ENCODE results near the gene AGAP1. TPM values are rescaled to one million over a fixed set of nuclear protein-coding genes. Genes with fewer than 3 reads are reported as not detected.

Gene AGAP1
- total RNA-seq, 2 experiments from 2014 or later: 2.4 to 4.5 TPM

DNA sequence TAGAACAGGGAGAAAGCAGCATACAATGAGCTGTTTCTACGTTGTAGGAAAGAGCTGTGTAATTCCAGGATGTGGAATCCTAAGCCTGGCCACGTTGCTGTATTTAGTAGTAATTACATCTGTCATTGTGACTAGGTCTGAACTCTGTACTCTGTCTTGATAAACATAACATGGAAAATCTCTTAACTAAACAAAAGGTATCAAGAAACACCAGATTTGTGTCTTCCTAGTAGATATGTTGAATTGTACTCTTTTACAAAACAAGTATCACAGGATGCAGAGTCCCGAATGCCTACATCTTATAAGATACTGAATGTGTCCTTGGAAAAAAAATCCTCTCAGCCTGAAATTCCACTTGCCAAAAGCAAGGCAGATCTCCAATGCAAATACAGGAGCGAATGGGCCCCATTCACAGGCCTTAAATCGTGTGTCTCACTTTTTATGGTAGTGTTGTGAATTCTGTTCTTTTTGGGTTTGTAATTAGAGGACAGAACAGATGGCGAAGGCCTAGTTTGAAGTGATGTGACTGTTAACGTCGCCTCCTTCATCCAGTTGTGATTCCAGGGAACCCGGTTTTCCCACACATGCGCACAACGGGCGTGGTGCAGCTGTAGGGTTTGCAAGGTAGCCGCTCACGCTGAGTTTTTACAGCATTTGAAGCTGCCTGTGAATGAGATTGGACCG, 427.8 kb downstream of the AGAP1 start:
- POLR2A ChIA-PET: no interaction called here
- no peak overlapping the region for H3K4me3 Mint-ChIP-seq
- DNase-seq (no peak), ATAC-seq (ENCODE audit: low read depth) (no peak)
- H3K27ac Mint-ChIP-seq: no peak overlapping the region
- no peaks in the 10 kb centered on the region for H3K36me3 Mint-ChIP-seq
- H3K9me3 Mint-ChIP-seq: peaks cover 2% of the 10 kb centered on the region
- peaks cover 2% of the 10 kb centered on the region for H3K27me3 Mint-ChIP-seq
- H3K4me1 Mint-ChIP-seq: no peaks in the 10 kb centered on the region

GRCh38 chr2:235922839-235923238, 429.0 kb downstream of the AGAP1 start:
- H3K4me1 Mint-ChIP-seq: no peaks in the 10 kb centered on the region
- no peak overlapping the region for H3K4me3 Mint-ChIP-seq
- H3K36me3 Mint-ChIP-seq: no peaks in the 10 kb centered on the region
- no peak for ATAC-seq (ENCODE audit: low read depth)
- peaks cover 2% of the 10 kb centered on the region for H3K9me3 Mint-ChIP-seq
- peaks cover 2% of the 10 kb centered on the region for H3K27me3 Mint-ChIP-seq
- H3K27ac Mint-ChIP-seq: no peak overlapping the region
- DNase-seq: no peak
- POLR2A ChIA-PET: no interaction called here

DNA sequence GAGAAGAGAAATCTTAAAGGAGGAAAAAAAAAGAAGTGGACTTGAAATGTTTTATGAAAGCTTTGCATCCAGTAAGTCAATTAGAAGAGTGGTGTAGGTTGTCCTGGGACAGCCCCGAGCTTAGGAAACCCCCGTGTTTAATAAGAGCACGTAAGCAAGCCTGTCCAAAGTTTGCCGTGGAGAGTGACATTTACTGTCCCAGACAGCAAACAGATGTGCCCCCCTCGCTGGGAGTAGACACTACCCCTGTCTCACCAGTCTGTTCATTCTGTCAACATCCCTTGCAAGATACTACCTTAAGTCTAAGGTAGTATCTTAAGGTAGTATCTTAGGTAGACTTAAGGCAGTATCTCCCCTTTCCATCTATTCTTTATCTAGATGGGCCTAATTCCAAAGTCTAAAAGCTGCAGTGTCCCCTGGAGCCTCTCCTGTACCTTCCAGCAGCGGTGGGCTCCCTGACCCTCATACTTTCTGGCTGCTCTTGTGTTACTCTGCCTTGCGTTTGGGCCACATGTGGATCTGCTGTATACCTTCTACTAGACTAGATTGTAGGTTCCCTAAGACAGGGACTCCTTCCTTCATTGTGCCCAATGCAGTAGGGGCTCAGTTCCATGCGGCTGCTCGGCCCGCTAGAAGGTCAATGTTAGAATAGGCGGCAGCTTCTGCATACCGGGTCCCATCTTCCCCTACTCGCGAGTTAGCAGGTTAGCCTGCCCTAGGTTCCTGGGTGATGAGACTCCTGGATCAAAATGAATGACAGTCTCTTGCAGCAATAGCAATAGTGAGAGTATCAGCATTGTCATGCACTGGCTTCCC, 430.2 kb downstream of the AGAP1 start:
- Mint-ChIP-seq H3K36me3 (no peaks in the 10 kb centered on the region), H3K27me3 (peaks cover 2% of the 10 kb centered on the region), H3K9me3 (peaks cover 2% of the 10 kb centered on the region), H3K27ac (no peak overlapping the region), H3K4me1 (no peaks in the 10 kb centered on the region), H3K4me3 (no peak overlapping the region)
- POLR2A ChIA-PET: no interaction called here
- DNase-seq (no peak), ATAC-seq (ENCODE audit: low read depth) (no peak)

GRCh38 chr2:235924675-235925063, 430.8 kb downstream of the AGAP1 start:
- H3K27me3 Mint-ChIP-seq: peaks cover 2% of the 10 kb centered on the region
- H3K36me3 Mint-ChIP-seq: no peaks in the 10 kb centered on the region
- POLR2A ChIA-PET: no interaction called here
- peaks cover 2% of the 10 kb centered on the region for H3K9me3 Mint-ChIP-seq
- no peak overlapping the region for H3K27ac Mint-ChIP-seq
- no peak overlapping the region for H3K4me3 Mint-ChIP-seq
- no peak for DNase-seq
- H3K4me1 Mint-ChIP-seq: no peaks in the 10 kb centered on the region
- ATAC-seq (ENCODE audit: low read depth): no peak

DNA sequence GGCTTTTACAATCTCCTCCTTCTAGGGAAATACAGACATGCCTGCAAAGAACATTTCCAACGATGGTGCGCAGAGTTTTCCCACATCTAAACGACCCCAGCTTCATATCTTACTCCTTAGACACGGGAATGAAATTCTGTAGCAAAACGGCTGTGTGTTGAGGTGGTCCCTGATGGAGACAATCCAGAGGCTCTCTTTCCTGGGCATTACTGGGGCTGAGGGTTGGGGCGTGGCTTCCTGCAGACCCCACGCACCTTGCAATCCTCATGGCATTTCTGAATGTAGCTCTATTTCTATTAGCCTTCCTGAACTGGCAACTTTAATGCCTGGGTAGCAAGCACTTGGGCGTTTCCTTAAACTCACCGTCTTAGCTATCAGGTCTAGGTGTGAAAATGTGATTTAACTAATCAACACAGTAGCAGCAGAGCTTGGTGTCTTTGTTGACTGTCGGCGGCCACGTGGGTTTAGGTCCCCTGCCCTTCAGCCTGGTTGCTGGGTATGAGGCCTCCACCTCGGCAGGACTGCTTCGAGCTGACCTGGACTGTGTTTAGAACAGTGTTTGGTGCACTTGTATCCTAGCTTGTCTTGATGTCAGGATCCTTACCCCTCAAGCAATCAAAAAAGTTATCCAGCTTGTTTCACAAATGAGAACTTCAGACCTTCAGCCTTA, 431.5 kb downstream of the AGAP1 start:
- POLR2A ChIA-PET: no interaction called here
- H3K27me3 Mint-ChIP-seq: peaks cover 2% of the 10 kb centered on the region
- H3K36me3 Mint-ChIP-seq: no peaks in the 10 kb centered on the region
- no peak for DNase-seq
- no peak for ATAC-seq (ENCODE audit: low read depth)
- H3K4me3 Mint-ChIP-seq: no peak overlapping the region
- no peak overlapping the region for H3K27ac Mint-ChIP-seq
- peaks cover 1% of the 10 kb centered on the region for H3K9me3 Mint-ChIP-seq
- H3K4me1 Mint-ChIP-seq: no peaks in the 10 kb centered on the region

DNA sequence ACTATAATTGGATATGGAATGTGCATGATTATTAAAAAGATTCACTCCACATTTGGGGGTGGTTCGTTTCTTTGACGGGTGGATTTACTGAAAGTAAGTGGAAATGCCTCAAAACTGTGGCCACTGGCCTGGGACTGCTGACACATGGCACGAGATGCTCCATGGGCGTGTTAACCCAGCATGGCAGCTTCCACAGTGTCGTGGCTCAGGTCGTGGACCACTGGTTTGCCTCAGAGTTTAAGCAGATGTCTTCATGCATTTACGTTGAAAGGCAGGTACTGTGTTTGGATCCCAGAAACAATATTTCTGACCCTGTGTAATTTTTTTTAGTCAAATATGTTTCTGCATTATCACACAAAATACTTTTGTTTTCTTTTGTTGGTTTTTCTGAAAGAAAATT, 432.4 kb downstream of the AGAP1 start:
- Mint-ChIP-seq H3K4me3 (no peak overlapping the region), H3K9me3 (no peaks in the 10 kb centered on the region), H3K4me1 (no peaks in the 10 kb centered on the region), H3K27me3 (peaks cover 2% of the 10 kb centered on the region), H3K27ac (no peak overlapping the region), H3K36me3 (no peaks in the 10 kb centered on the region)
- ATAC-seq (ENCODE audit: low read depth) (no peak), DNase-seq (no peak)
- POLR2A ChIA-PET: no interaction called here

- DNase-seq (no peak), ATAC-seq (ENCODE audit: low read depth) (no peak)
- no peak overlapping the region for H3K27ac Mint-ChIP-seq
- no peaks in the 10 kb centered on the region for H3K27me3 Mint-ChIP-seq
- no peaks in the 10 kb centered on the region for H3K9me3 Mint-ChIP-seq
- H3K36me3 Mint-ChIP-seq: no peaks in the 10 kb centered on the region
- H3K4me1 Mint-ChIP-seq: no peaks in the 10 kb centered on the region
- POLR2A ChIA-PET: no interaction called here
- H3K4me3 Mint-ChIP-seq: no peak overlapping the region
Observed at GRCh38 chr2:235928751-235929370, 435.0 kb downstream of the AGAP1 start.

DNA sequence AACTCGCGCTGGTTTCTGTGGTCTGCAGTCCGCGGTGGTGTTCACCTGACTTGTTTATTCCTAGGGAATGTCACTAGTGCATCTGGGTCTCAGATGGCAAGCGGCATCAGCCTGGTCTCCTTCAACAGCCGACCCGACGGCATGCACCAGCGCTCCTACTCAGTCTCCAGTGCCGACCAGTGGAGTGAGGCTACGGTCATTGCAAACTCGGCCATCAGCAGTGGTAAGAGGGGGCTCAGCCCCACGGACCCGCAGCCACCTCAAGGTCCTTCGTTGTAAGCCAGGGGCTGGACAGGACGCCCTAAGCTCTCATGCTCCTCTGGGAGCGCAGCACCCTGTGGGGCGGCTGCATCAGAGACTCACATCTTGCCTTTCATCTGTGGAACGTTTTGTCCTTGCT, 436.9 kb downstream of the AGAP1 start:
- ATAC-seq (ENCODE audit: low read depth) (no peak), DNase-seq (no peak)
- Mint-ChIP-seq H3K9me3 (no peaks in the 10 kb centered on the region), H3K4me1 (no peaks in the 10 kb centered on the region), H3K27me3 (no peaks in the 10 kb centered on the region), H3K4me3 (no peak overlapping the region), H3K36me3 (no peaks in the 10 kb centered on the region), H3K27ac (no peak overlapping the region)
- POLR2A ChIA-PET: no interaction called here

DNA sequence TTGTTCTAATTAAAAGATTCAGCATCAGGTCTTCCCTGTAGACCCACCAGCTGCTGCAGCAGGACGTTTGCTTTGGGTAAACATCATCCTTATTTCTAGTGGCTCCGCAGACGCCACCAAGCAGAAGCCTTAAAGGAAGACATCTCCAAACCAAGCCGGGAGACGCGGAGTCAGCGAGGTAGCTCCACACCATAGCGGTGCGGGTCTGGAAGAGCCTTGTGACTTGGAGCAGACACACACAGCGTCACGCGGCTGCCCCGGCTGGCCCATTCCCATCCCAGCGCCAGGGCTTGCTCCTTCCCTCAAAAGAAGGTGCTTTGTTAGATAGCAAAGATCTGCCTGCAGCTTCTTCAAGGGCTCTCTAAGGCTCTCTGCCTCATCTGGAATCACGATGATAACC, 437.8 kb downstream of the AGAP1 start:
- ATAC-seq (ENCODE audit: low read depth): no peak
- H3K9me3 Mint-ChIP-seq: peaks cover 7% of the 10 kb centered on the region
- POLR2A ChIA-PET: no interaction called here
- no peak for DNase-seq
- no peak overlapping the region for H3K27ac Mint-ChIP-seq
- H3K36me3 Mint-ChIP-seq: no peaks in the 10 kb centered on the region
- H3K4me3 Mint-ChIP-seq: no peak overlapping the region
- H3K4me1 Mint-ChIP-seq: no peaks in the 10 kb centered on the region
- H3K27me3 Mint-ChIP-seq: no peaks in the 10 kb centered on the region

- Mint-ChIP-seq H3K4me3 (no peak overlapping the region), H3K27ac (no peak overlapping the region), H3K9me3 (peaks cover 8% of the 10 kb centered on the region), H3K27me3 (no peaks in the 10 kb centered on the region), H3K36me3 (no peaks in the 10 kb centered on the region), H3K4me1 (no peaks in the 10 kb centered on the region)
- POLR2A ChIA-PET: no interaction called here
- DNase-seq (no peak), ATAC-seq (ENCODE audit: low read depth) (no peak)
Observed at GRCh38 chr2:235934059-235934773, 440.4 kb downstream of the AGAP1 start.

DNA sequence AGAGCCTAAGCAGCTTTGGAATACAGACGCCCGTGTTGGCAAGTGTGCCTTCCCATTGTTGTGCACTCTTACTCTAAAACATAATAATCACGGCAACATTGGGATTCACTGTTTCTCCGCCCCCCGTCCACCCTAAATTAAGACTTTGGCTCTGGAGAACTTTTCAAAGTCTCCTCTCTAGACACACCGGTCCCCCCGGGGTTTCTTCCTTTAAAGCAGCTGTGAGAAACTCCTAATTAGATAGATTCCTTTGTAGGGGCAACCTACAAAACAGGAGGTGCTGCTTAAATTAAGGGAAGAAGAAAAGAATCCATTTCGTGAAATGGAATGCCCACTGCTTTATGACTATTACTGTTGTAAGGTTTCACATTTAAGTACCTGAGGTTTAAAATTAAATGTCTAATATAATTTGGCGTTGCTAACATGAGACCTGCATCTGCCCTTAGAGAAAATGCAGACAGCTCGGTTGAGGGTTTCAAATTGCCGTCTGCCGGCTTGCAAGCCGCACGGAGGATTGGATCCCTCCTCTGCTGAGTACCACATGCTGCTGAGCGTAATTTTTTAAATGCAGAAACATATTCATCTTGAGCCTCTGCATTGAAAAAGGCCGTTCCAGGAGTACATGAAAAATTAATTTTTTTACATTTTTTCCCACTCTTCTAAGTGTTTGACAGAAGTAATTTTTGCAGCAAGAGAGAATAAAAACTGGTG, 441.1 kb downstream of the AGAP1 start:
- H3K9me3 Mint-ChIP-seq: peaks cover 8% of the 10 kb centered on the region
- H3K36me3 Mint-ChIP-seq: no peaks in the 10 kb centered on the region
- no peak overlapping the region for H3K4me3 Mint-ChIP-seq
- no peak overlapping the region for H3K27ac Mint-ChIP-seq
- DNase-seq: no peak
- POLR2A ChIA-PET: no interaction called here
- peaks cover 2% of the 10 kb centered on the region for H3K27me3 Mint-ChIP-seq
- ATAC-seq (ENCODE audit: low read depth): no peak
- no peaks in the 10 kb centered on the region for H3K4me1 Mint-ChIP-seq

DNA sequence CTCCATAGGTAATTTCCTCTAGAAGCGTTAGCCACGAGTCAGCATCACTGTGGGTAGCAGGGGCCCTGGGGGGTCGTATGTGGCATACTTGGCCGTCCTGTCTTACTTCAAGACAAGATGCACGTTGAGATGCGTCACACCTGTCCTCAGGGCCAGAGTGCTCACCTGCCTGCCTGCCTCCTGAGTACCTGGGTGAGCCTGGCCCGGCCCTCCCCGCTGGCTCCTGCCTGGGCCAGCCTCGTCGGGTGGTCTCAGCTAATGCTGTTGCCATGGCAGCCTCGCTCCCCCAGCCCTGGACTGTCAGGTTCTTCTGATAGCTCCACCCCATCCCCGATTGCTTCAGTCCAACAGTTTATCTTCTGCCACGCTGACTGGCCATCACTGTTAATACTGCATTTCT, 441.9 kb downstream of the AGAP1 start:
- Mint-ChIP-seq H3K36me3 (no peaks in the 10 kb centered on the region), H3K4me3 (no peak overlapping the region), H3K9me3 (peaks cover 8% of the 10 kb centered on the region), H3K27me3 (peaks cover 4% of the 10 kb centered on the region), H3K27ac (no peak overlapping the region), H3K4me1 (no peaks in the 10 kb centered on the region)
- no peak for ATAC-seq (ENCODE audit: low read depth)
- POLR2A ChIA-PET: no interaction called here
- DNase-seq: no peak

DNA sequence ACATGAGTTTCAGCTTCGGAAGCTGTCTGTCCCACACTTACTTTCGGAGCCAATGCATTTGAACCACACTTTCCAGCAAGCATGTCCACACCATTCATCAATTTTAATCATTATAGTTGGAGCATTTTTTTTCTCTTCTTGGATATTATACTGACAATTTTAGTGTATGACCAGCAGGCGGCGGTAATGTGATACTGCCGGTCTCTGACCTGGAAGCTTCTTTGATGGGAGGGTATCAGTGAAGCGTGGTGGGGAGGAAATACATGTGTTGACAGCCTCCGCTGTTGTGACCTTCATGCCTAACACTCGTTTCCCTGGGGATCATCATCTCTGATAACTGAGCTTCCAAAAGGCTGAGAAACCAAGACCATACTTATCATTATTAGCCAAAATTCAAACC, 442.6 kb downstream of the AGAP1 start:
- no peak overlapping the region for H3K4me3 Mint-ChIP-seq
- ATAC-seq (ENCODE audit: low read depth): no peak
- no peak for DNase-seq
- H3K27me3 Mint-ChIP-seq: peaks cover 4% of the 10 kb centered on the region
- POLR2A ChIA-PET: no interaction called here
- H3K9me3 Mint-ChIP-seq: peaks cover 8% of the 10 kb centered on the region
- H3K36me3 Mint-ChIP-seq: no peaks in the 10 kb centered on the region
- no peaks in the 10 kb centered on the region for H3K4me1 Mint-ChIP-seq
- no peak overlapping the region for H3K27ac Mint-ChIP-seq
